CD14-positive monocyte (primary cell): Measurements from ENCODE around the gene SYNE1. TPM values are rescaled to one million over a fixed set of nuclear protein-coding genes. Genes with fewer than 3 reads are reported as not detected.

Source experiments
- DNase-seq, 3 donors: peaks; one replicate each; pipeline ENCODE4 v3.0.0-alpha.2; 2011 to 2022
- H2AFZ ChIP-seq: 2 replicates; pipeline ENCODE4 v1.6.0; 2012; ENCODE audit warnings: mild to moderate bottlenecking, low read depth, low read length, inconsistent platforms; ENCODE audit not compliant: insufficient read depth, poor library complexity, severe bottlenecking
- H3K27ac ChIP-seq, 2 donors: 1 replicate in 1 of 2; 2 replicates in 1 of 2; pipeline ENCODE4 v1.5.1; 2012 to 2013; ENCODE audit warnings: low read length in 2 of 2, control low read depth in 1 of 2, inconsistent platforms in 1 of 2, low read depth in 1 of 2, mild to moderate bottlenecking in 1 of 2
- H3K27me3 ChIP-seq, 2 donors: one replicate each; pipeline versions ENCODE4 v1.6.0 to v1.6.1; 2011 to 2013; ENCODE audit warnings: low read length in 2 of 2; ENCODE audit not compliant: control insufficient read depth in 2 of 2, insufficient read depth in 2 of 2
- H3K36me3 ChIP-seq, 2 donors: replicated peaks in 1 of 2; 1 replicate in 1 of 2; 2 replicates in 1 of 2; pipeline versions ENCODE4 v1.5.1 to v1.6.1; 2012 to 2013; ENCODE audit warnings: low read length in 2 of 2, control low read depth in 1 of 2, inconsistent platforms in 1 of 2, mild to moderate bottlenecking in 1 of 2; ENCODE audit not compliant: insufficient read depth in 2 of 2, control insufficient read depth in 1 of 2
- H3K4me1 ChIP-seq, 2 donors: 1 replicate in 1 of 2; 2 replicates in 1 of 2; pipeline versions ENCODE4 v1.5.1 to v1.6.1; 2012 to 2013; ENCODE audit warnings: low read length in 2 of 2, control low read depth in 1 of 2, inconsistent platforms in 1 of 2, mild to moderate bottlenecking in 1 of 2, moderate library complexity in 1 of 2; ENCODE audit not compliant: insufficient read depth in 2 of 2, control insufficient read depth in 1 of 2
- H3K4me2 ChIP-seq: replicated peaks from 2 replicates; pipeline ENCODE3; 2012; ENCODE audit warnings: low read length, moderate library complexity, mild to moderate bottlenecking; ENCODE audit not compliant: poor library complexity, severe bottlenecking; ENCODE audit errors: extremely low read depth
- H3K4me3 ChIP-seq, 3 experiments: fragments of 200-600 bp in 1 of 3; sonication (generic) in 1 of 3; replicated peaks in 1 of 3; 1 replicate in 2 of 3; 2 replicates in 1 of 3; pipeline ENCODE4 v1.5.1; 2011 to 2013; ENCODE audit warnings: low read length in 3 of 3, mild to moderate bottlenecking in 3 of 3, control low read depth in 2 of 3, low read depth in 2 of 3, inconsistent platforms in 1 of 3, moderate library complexity in 1 of 3
- H3K79me2 ChIP-seq: 2 replicates; pipeline ENCODE4 v1.6.0; 2012; ENCODE audit warnings: mild to moderate bottlenecking, control low read depth, inconsistent platforms, low read length, moderate library complexity; ENCODE audit not compliant: insufficient read depth
- H3K9ac ChIP-seq: 2 replicates; pipeline ENCODE4 v1.6.0; 2017; ENCODE audit warnings: low read length, mild to moderate bottlenecking; ENCODE audit not compliant: insufficient read depth, poor library complexity, severe bottlenecking
- H3K9me3 ChIP-seq, 2 donors: replicated peaks in 1 of 2; 1 replicate in 1 of 2; 2 replicates in 1 of 2; pipeline versions ENCODE4 v1.5.1 to v1.6.1; 2012 to 2013; ENCODE audit warnings: low read length in 2 of 2, control low read depth in 1 of 2; ENCODE audit not compliant: control insufficient read depth in 1 of 2, insufficient read depth in 1 of 2
- H4K20me1 ChIP-seq: 2 replicates; pipeline ENCODE4 v1.6.0; 2012; ENCODE audit warnings: mild to moderate bottlenecking, low read length, control low read depth, moderate library complexity; ENCODE audit not compliant: insufficient read depth
- H3K27ac Mint-ChIP-seq, 7 donors: one replicate each; pipeline ENCODE4 v1.8.0; 2020; ENCODE audit warnings: mild to moderate bottlenecking in 7 of 7, mixed read lengths in 7 of 7, moderate library complexity in 6 of 7, inconsistent platforms in 2 of 7
- H3K27me3 Mint-ChIP-seq, 3 donors: one replicate each; pipeline ENCODE4 v1.8.0; 2021 to 2022; ENCODE audit warnings: low read depth in 3 of 3, mild to moderate bottlenecking in 3 of 3, mixed read lengths in 3 of 3, moderate library complexity in 3 of 3, inconsistent platforms in 1 of 3
- H3K36me3 Mint-ChIP-seq, 2 donors: one replicate each; pipeline ENCODE4 v1.8.0; 2020; ENCODE audit warnings: mixed read lengths in 2 of 2, inconsistent platforms in 1 of 2, mild to moderate bottlenecking in 1 of 2
- H3K4me1 Mint-ChIP-seq: one replicate; pipeline ENCODE4 v1.8.0; 2020; ENCODE audit warnings: mild to moderate bottlenecking, mixed read lengths
- H3K4me3 Mint-ChIP-seq, 2 donors: one replicate each; pipeline ENCODE4 v1.8.0; 2020; ENCODE audit warnings: mild to moderate bottlenecking in 2 of 2, mixed read lengths in 2 of 2, moderate library complexity in 1 of 2
- H3K9me3 Mint-ChIP-seq, 7 donors: one replicate each; pipeline ENCODE4 v1.8.0; 2020 to 2022; ENCODE audit warnings: mixed read lengths in 7 of 7, mild to moderate bottlenecking in 6 of 7, moderate library complexity in 6 of 7, inconsistent platforms in 2 of 7
- WGBS: methylation state at CpG from one replicate; pipeline ENCODE4 v1.1.5; 2013; ENCODE audit warnings: missing lambda C conversion rate; ENCODE audit not compliant: insufficient coverage; 5-methylcytosine and 5-hydroxymethylcytosine counted together
- intact Hi-C, 2 donors: fragments of 100-400 bp; cut with micrococcal nuclease; formaldehyde crosslinking; loops; one replicate each; pipeline versions ENCODE4 v1.15.0 to v1.15.1; 2023
- polyA plus RNA-seq, 3 donors: library from polyadenylated mRNA; depleted of rRNA in 1 of 3; unstranded in 2 of 3; stranded (reverse) in 1 of 3; fragments of 300-500 nt in 2 of 3; fragments of >200 nt in 1 of 3; fragmentation: Illumina TruSeq in 2 of 3; gene quantifications; 1 replicate in 2 of 3; 2 replicates in 1 of 3; pipeline ENCODE4 v1.2.3, GENCODE V29; 2012 to 2021
- TF ChIP-seq, protein P1 (sequence below): fragments of 200-600 bp; IDR thresholded peaks from one replicate; pipeline ENCODE4 v1.8.0; 2022; ENCODE audit warnings: antibody characterized with exemption, mild to moderate bottlenecking

The SYNE1 gene
- polyA plus RNA-seq, 3 donors: 3.7 to 24.5 (median 8.1) TPM

DNA sequence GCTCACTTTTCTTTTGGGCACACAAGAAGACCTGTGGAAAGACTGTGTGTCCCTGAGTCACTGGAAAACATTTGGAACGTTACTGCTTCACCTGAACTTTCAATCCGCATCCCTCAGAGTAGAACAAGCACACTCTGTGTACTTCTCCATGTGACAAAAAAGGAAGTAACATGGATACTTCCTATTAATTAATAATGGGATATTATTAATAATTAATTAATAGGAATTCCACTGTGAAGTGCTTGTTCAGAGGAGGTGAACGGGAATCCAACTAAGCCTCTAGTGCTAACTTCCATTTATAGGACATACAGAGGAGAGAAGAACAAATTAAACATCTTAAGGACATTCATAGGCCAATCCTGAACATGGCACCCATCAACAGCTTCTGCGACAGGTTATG, 407.8 kb downstream of the SYNE1 start:
- no peaks in the 10 kb centered on the region for H3K4me1 Mint-ChIP-seq
- TF ChIP-seq, protein P1, sequence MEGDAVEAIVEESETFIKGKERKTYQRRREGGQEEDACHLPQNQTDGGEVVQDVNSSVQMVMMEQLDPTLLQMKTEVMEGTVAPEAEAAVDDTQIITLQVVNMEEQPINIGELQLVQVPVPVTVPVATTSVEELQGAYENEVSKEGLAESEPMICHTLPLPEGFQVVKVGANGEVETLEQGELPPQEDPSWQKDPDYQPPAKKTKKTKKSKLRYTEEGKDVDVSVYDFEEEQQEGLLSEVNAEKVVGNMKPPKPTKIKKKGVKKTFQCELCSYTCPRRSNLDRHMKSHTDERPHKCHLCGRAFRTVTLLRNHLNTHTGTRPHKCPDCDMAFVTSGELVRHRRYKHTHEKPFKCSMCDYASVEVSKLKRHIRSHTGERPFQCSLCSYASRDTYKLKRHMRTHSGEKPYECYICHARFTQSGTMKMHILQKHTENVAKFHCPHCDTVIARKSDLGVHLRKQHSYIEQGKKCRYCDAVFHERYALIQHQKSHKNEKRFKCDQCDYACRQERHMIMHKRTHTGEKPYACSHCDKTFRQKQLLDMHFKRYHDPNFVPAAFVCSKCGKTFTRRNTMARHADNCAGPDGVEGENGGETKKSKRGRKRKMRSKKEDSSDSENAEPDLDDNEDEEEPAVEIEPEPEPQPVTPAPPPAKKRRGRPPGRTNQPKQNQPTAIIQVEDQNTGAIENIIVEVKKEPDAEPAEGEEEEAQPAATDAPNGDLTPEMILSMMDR: no peak
- H3K9me3 ChIP-seq: no peaks in the 10 kb centered on the region
- H3K36me3 ChIP-seq: peaks cover 52 to 70% of the 10 kb centered on the region in 2 donors
- H4K20me1 ChIP-seq: no peaks in the 10 kb centered on the region
- no peak overlapping the region for H3K4me2 ChIP-seq
- peaks cover 52 to 57% of the 10 kb centered on the region in 2 donors for H3K36me3 Mint-ChIP-seq
- H3K4me3 ChIP-seq: no peak overlapping the region
- H3K27ac Mint-ChIP-seq: no peak overlapping the region
- no peak overlapping the region for H2AFZ ChIP-seq
- DNase-seq: no peak
- no CpG with 5 or more reads among the region's 4 CpGs for WGBS
- no peak overlapping the region for H3K27ac ChIP-seq
- H3K4me3 Mint-ChIP-seq: no peak overlapping the region
- H3K27me3 ChIP-seq: no peaks in the 10 kb centered on the region
- no peaks in the 10 kb centered on the region for H3K27me3 Mint-ChIP-seq
- H3K79me2 ChIP-seq: no peaks in the 10 kb centered on the region
- intact Hi-C loops: no loop called here
- no peaks in the 10 kb centered on the region for H3K9me3 Mint-ChIP-seq
- no peaks in the 10 kb centered on the region for H3K4me1 ChIP-seq
- no peak overlapping the region for H3K9ac ChIP-seq

DNA sequence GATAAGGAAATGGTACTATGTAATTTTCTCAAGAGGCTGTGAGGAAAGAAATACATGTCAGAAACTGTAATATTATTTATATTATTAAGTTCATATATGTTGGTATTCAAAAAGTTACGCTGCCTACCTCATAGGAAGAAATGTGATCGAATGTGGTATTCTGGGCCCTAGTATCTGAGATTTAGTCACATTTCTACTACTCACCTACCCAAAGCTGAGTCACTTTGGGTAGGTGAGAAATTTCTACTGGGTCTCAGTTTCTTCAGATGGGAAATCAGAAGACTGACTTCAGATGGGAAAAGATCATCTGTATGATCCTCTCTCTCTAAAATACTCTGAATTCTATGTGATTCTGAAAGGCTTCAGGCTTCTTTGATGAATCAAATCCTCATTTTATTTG, 411.0 kb downstream of the SYNE1 start:
- Histone ChIP-seq H3K79me2 (no peaks in the 10 kb centered on the region), H3K4me1 (no peaks in the 10 kb centered on the region), H3K36me3 (peaks cover 56 to 72% of the 10 kb centered on the region in 2 donors), H4K20me1 (no peaks in the 10 kb centered on the region), H3K4me3 (no peak overlapping the region), H3K9ac (no peak overlapping the region), H2AFZ (no peak overlapping the region), H3K4me2 (no peak overlapping the region), H3K27me3 (no peaks in the 10 kb centered on the region), H3K9me3 (peaks cover 13 to 27% of the 10 kb centered on the region in 2 donors), H3K27ac (no peak overlapping the region)
- TF ChIP-seq, protein P1: no peak
- WGBS: no CpG with 5 or more reads among the region's 2 CpGs
- peaks cover 51 to 61% of the 10 kb centered on the region in 2 donors for H3K36me3 Mint-ChIP-seq
- H3K27ac Mint-ChIP-seq: no peak overlapping the region
- no peaks in the 10 kb centered on the region for H3K27me3 Mint-ChIP-seq
- no peak overlapping the region for H3K4me3 Mint-ChIP-seq
- no peak for DNase-seq
- no peaks in the 10 kb centered on the region for H3K4me1 Mint-ChIP-seq
- intact Hi-C loops: no loop called here
- H3K9me3 Mint-ChIP-seq: peaks cover 13 to 22% (median 18%) of the 10 kb centered on the region in 7 donors
